Measurements from ENCODE around the gene GGACT.
"Not testable (repeated sequence)": the region's sequence is repeated elsewhere in the genome, so short reads cannot be mapped to it uniquely, and the experiment has no call there.

Gene GGACT

DNA sequence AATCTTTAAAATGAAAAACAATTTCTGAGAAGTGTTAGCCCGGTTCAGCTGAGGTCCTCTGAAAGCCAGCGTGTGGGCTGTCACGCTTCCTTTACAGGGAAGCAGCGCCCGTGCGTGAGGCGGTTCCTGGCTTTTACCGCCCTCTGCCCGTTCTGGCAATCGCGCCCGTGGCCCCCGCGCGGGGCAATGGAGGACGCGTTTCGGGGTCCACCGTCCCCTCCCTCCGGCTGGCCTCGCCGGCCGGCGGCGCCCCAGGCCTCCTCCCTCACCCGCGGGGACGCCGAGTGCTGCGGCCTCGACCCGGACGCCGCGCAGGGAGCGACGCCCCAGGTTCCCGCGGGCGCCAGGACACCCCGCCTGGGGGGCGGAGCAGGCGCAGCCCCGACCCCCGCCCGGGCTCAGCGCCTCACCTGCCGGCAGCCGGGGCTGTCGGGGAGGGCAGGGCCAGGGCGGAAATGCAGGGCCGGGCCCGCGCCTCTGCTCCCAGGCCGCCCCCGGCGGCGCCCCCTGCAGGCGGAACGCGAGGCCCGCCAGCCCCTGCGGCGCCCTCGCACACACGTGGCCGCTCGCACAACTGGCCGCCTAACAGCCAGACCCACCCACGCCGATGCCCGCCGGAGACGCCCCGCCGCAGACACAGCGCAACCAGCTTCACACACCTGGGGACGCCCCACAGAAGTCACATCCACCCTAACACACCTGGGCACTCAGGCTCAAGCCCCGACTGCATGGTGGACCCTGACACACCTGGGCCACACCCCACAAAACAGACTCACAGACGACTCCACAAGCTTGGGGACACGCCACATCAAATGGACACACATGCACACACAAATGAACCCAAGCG lies at the start of gene GGACT:
Gene GGACT, minus strand, starts transcription at position 459 of the 847 bp plus-strand sequence. CDS start 56,198 bp downstream, outside the sequence.
- no peak for FAIRE-seq

DNA sequence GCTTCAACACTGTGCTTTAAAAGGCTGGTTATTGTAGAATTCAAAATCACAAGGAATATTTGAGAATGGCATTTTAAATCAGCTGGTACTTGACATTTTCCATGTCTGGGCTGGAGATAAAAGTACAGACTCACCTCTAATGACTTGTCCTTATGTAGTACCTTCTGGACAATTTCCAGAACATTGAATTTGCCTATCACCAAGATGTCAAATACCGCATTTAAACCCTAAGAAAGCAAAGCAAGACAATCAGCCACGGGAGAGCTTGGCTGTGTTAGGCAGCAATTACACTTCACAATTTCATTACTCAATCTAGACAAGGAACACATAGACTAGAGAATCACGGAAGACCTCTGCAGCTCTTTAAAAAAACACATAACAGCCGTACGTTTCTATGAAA lies 49.2 kb upstream of the GGACT start:
- no peak for FAIRE-seq

DNA sequence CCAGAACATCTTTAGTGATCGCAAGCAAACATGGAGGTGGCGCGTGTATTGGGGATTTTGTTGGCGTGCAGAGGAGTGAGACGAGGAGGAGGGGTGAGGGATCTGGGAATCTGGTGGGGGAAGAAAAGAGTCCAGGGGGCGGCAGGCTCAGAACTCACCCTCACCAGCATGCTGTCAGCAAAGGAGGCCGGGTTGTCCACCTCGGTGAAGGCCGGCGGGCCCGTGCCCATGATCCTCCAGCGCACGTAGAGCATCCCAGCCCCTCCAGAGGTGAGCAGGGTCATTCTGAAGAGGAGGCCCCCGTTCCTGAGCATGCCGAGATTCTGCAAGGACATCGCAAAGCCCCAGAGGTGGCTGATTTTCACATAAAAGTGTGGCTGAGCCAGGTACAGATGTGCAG lies 48.8 kb upstream of the GGACT start:
- no peak for FAIRE-seq

DNA sequence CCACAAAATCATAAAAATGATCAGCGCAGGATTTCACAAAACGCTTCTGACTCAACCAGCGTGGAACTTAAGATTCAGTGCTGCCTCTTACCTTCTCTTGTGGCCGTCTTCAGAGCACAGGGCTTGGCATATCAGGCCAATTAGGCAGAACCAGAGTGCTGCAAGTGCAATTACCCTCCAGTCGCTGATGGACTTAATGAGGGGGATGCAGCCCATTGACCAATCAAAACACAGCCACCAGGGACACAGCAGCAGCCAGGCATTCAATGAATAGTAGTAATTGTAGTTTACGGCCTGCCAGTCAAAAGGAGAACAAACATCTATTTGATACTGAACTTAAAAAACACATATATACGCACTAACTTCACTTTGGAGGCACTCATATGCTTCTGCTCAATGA lies 47.9 kb upstream of the GGACT start:
- FAIRE-seq, result no peak

DNA sequence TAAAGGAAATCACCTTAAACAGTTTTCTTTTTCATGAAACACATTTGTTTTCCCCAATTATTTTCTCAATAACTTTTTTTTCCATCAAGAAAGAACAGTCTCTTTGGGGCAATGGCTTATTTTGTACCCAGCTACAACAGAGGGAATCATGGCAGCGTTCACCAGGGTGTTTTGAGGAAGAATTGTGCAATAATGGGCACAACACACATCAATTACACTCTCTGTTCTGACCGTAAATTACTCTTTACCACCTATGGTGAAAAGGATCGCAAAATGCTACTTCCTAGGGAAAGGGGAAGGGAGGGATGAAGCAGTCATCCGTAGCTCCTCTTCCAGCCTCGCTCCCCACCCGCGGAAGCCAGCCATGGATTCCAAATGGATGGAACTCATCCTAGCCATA lies 47.4 kb upstream of the GGACT start:
- no peak for FAIRE-seq

DNA sequence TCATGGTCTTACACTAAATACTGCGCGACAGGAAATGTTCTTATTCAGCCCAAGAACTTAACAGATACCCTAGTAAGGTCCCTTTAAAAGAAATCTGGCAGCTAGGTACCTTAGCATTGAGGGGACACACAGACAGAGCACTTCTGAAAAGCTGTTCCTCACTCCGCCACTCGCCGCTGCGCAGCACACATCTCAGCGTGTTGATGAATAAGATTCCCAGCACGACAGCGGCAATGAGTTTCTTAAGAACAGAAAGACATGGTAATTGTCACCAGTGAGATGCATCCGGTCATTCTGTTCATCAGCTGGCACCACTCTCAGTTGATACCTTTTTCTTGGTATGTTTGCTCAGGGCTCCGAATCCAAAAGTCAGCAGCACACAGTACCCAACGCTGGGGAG lies 46.1 kb upstream of the GGACT start:
- FAIRE-seq, result no peak

DNA sequence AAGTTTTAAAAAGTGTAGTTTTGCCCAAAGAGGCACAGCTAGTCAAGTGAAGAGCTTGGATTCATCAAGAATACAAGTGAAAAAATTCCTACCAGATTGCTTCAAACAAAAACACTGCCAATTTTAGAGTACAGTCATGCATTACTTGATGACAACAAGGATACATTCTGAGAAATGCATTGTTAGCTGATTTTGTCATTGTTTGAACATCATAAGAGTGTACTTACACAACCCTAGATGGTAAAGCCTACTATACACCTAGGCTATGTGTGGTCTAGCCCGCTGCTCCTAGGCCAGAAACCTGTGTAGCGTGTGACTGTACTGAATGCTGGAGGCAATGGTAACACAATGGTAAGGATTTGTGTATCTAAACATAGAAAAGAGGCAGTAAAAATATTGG lies 44.9 kb upstream of the GGACT start:
- no peak for FAIRE-seq

DNA sequence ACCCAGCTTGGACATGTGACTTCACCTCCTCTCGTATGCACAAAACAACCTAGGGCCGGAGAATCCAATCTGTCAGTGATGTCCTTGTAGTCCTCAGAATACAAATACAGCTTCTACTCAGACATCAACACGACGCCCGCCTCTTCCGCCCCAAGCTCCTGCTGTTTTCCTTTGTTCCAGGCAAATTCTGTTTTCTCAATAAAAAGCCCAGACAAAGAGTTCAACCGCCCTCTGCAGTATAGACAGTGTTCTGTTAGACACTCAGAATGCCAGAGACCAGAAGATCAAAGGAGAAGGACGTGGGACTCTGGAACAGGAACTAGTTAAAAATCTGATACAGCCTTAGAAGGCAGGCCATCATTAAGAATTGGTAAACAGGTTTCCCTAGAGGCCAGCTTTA lies 42.0 kb upstream of the GGACT start:
- FAIRE-seq, result no peak

DNA sequence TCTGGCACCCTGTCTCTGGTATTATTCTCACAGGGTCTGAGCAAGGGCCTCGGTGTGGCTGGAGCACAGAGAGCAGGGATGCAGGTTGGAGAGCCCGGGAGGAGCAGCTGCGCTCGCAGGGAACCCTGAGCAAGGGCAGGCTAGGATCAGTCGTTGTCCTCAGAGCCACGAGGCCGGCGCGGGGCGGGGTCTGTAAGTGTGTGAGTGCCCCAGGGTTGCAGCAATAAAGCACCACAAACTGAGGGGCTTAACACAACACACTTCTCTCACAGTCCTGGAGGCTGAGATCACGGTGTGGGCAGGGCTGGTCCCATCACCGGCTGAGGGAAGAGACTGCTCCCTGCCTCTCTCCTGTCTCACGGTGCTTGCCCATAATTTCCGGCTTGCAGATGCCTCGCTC lies 38.5 kb upstream of the GGACT start:
- FAIRE-seq, result no peak

DNA sequence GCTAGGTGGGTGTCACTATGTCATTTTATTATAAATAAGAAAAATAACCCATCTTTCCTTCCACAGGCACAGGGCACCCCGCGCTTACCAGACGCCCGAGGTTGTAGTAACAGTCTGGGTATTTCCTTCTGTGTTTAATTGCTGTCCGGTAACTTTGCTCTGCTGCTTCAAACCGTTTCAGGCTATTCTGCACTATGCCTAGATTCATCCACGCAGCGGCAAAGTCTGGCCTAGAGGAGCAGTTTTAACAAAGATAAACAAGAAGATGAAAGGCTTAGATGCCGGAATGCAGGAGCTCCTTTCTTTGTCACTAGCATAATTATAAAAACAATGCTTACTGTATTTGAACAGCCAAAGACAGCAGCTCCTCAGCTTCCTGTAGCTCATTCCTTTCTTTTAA lies 36.9 kb upstream of the GGACT start:
- no peak for FAIRE-seq

DNA sequence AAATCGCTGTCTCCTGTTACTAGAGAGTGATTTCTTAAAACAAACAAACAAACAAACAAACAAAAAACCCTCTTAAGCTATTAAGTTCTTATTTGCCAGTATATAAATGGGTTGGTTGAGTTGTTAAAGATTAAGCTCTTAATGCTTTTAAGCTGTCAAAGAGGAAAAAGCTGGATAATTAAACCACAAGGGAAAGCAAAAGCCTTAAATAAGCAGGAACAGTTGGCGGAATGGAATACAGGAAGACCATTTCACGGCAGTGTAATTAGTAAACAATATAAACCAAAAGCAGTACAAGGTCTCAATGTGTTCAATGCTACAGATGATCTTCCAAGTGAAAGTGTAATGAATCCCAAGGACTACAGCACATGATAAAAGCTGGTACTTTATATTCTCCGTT lies 32.2 kb upstream of the GGACT start:
- no peak for FAIRE-seq

DNA sequence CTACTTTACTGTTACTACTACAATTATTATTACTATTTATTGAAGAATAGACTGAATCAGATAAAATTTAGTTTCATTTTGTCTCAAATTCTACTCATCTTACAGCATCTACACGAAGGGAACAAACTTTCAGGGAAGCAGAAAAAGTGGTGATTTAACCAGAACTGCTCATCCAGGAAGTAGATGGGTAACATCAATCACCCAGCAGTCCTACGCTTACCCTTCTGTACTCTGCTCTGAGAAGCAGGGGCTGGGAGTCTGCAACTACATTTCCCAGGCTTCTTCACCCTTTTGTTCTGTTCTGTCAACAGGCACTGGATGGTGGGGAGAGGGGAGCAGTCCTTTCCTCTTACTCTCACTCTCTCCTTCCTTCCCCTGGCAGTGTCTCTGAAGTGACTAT lies 31.4 kb upstream of the GGACT start:
- FAIRE-seq, result no peak

DNA sequence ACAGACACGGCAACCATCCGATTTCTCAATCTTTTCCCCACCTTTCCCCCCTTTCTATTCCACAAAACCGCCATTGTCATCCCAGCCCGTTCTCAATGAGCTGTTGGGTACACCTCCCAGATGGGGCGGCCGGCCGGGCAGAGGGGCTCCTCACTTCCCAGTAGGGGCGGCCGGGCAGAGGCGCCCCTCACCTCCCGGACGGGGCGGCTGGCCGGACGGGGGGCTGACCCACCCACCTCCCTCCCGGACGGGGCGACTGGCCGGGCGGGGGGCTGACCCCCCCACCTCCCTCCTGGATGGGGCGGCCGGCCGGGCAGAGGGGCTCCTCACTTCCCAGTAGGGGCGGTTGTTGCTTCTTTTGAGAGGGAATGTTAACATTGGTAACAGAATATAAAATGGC lies 30.3 kb upstream of the GGACT start:
- FAIRE-seq, result not testable (repeated sequence)

DNA sequence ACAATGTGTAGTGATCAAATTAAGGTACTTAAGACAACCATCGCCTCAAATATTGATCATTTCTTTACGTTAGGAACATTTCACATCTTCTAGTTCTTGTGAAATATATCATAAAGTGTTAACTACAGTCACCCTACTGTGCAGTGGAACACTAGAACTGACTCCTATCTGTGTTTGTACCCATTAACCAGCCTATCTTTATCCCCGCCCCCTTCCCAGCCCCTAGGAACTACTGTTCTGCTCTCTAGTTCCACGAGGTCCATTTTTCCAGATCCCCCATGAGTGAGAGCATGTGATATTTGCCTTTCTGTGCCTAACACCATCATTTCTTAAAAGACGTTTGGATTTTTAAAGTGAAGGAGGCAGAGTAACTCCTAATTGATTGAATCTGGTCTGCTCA lies 24.4 kb upstream of the GGACT start:
- FAIRE-seq, result no peak

DNA sequence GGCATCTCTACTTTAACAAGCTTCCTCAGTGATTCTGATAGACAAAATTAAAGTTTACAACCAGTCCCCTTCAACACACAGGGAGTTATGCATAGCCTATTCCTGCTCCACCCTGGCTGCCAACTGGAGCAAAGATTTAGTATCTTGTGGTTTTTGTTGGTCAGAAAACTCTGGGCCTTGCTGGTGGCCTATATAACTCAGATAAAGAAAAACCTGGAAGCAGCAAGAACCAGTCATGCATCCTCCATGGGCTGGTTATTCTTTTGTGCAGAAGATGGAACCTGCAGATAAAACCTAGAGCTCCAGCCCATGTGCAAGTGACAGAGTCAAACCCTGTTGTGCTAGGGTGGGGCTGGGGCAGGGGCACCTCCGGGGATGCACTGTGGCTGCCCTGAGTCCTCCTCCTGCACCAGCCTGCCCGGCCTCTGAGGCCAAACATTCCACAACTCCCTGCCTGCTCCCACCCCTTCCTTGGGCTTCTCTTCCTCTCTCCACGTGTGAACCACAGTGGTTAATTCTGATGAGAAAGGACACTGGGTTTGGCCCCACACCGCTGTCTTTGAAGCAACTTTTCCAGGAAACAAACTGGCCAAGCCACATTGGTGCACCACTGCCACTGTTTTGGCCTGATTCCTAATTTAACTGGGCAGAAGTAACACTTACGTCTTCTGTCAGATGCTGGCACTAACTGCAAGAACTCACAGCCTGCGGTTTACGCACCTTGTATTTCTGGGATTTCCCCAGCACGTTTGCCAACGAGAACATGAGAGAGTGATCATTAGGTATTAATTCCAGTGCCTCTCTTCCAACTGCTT lies 23.3 kb upstream of the GGACT start:
- FAIRE-seq, result no peak

DNA sequence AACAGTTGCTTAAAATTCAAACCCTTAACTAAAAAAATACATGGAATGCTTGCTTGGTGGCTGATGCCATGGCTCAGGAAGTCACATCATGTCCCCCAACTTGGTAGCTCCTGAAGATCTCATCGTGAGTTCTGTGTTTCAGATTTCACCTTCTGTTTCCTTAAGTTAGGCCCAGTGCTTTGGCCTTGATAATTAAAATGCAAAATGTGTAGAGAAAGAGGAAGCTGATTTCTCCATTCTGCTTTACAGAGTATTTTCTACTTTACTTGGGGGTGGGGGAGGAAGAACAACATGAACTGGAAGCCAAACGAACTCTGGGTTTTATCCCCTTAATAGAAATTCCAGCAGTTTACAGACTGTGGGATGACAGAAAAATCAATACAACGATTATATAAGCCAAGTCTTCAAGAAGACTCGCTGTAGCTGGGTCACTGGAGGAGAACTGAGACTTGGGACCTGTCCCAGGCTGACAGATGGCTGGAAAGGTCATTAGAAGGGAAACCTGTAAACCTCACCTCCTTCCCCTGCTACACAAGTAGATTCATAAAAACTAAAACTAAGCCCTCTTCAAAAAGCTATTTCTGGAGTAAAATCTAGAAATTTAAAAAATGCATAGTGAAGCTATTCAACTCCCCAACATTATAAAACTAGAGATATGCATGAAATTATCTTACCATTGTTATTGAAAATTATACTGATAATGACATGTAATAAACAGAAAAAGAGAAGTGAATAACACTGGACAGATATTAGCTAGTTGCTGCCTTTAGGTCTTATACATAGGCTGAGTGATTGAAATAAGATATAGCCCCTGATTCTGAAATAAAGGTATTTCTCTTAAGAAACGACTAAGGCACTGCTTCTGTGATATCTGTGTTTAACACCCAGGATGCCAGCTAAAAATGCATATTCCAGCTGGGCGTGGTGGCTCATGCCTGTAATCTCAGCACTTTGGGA lies 22.1 kb upstream of the GGACT start:
- FAIRE-seq, result no peak

DNA sequence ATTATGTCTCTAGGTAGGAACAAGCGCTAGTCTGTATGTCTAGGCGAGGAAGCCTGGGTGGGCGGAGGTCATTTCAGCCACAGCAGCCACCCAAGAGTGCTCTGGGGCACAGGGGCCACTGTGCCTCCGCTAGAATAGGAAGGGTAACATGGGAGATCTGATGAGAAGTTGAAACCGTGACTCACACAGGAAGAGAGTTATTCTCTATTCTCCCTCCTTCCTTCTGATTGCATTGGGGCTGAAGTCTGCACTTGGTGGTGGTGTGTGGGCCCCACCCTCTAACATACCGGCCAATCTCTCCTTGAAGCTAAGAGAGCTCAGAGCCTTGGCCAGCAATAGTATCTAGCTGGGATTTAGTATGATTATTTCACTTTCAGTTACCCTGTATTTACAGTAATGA lies 20.3 kb upstream of the GGACT start:
- FAIRE-seq, result no peak

DNA sequence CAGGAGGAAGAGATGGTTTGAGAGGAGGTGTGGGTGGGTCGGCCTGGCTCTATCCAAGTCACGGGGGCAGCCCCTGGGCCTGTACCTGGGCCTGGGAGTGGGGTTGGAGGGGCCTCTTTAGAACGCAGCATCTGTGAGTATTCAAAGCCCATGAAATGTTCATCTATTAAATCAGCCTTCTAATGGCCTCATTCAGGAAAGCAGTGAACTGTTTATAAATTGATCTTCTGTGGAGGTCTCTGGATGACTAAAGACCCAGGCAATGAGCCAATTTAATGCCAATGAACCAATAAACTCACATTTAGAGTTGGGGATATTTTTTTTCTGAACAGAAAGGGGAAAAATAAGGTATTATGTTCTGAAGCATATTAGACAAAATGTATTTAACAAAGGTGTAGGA lies 19.9 kb upstream of the GGACT start:
- no peak for FAIRE-seq

DNA sequence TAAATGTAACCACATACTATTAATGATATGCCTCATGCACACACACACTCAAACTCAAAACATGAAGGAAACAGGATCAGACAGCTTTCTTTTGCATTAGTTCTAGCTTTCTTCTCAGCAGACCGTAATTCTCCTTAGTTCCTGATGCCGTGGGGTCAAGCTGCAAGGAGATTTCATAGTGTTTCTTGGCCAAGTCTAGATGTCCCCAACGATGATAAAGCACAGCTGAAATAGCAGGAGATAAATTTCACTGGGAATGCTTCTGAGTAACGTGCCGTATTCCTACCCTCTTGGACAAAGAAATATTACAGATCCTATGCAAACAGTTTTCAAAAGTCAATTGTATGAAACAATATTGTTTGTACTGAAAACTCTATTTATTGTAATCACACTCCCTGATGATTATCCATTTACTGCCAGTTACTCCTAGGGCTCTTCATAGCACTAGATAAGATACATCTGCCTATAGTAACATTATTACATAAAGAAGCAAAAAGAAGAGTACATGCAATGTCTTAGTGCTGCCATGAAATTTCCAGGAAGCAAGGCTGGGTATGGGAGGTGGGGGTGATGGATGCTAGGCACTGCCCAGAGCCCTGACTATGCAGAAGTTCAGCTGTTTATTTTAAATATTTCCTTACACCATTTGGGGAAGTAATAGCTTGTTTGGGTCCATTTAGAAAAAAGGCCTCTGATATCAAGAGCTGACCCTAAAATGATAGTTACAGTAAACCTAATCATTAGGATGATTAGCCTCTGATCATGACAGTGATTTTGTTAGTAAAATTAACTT lies 16.5 kb upstream of the GGACT start:
- FAIRE-seq, result no peak

DNA sequence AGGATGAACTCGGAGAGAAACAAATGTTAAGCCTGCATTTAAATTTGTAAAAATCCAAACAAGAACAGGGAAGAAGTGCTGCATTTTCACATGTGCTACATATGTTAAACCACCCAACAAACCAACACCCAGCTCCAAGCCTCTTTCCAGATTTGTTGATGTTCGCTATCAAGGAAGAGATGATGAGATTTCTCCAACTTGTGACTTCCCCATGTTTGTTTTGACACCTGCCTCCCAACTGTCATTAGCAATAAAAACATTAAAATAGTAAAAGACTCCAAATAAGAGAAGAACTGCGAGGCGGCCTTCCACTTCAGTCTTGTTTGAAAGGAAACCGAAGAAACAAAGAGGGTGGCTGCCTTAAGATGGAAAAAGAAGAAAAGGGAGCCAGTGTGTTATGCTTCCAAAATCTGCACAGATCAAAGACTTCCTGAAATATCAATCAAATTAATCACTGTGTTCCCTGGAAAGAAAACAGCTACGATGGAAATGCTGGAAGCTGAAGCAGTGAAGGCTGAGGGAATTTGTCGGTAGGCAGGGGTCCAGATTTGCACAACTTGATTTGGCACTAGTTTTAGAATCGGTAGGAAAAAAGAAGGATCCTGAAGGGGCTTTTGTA lies 14.0 kb upstream of the GGACT start:
- FAIRE-seq, result no peak

DNA sequence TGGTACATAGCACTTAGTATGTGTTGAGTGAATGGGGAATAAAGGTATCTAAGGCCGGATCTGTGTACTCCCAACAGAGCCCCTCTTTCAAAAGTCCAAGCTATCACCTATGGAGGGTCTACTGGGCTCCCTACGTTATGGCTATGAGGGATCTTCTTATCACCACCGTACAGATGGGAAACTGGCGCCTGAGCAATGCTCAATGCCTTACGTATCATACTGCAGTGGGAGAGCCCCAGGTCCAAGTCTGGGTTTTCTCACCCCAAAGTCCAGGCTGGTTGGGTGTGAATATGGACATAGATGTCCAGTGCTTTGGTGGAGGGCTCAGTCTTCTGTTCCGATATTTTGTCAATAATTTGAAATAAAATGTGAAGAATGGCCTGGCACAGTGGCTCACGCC lies 13.1 kb upstream of the GGACT start:
- no peak for FAIRE-seq

DNA sequence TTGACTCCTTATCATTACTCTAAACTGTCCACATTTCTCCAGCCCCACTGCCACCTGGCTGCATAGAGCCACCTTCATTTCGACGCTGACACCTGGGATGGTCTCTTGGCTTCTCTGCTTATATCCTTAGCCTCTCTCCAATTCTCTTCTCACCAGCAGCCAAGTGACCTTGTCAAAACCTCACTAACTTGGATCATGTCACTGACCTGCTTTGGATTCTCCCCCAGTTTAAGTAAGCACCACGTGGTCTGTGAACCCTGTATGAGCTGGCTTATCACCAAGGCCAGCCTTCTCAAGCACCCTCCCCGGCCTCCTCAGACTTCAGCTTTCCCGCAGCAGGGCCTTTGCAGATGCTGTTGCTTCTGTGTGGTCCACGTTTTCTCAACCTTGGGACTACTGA lies 12.3 kb upstream of the GGACT start:
- FAIRE-seq, result no peak

All from TTC549 (cell line).